Breast epithelium (tissue), 3 donors: ENCODE data around the gene CETN3.

Source experiments
- CTCF ChIP-seq, 3 donors: fragments of 450-650 bp; IDR thresholded peaks; one replicate each; pipeline ENCODE4 v1.5.1; 2016 to 2017; ENCODE audit warnings: antibody characterized with exemption in 3 of 3, mild to moderate bottlenecking in 3 of 3, moderate library complexity in 3 of 3
- POLR2A ChIP-seq: fragments of 450-650 bp; IDR thresholded peaks from one replicate; pipeline ENCODE4 v1.6.1; 2016; ENCODE audit warnings: antibody characterized with exemption, mild to moderate bottlenecking, moderate library complexity
- POLR2AphosphoS5 ChIP-seq, 3 donors: sonication (generic); formaldehyde crosslinking; IDR thresholded peaks; one replicate each; pipeline ENCODE4 v1.6.1; 2017; ENCODE audit warnings: antibody characterized with exemption in 3 of 3

GRCh38 chr5:90408571-90409317, 812 bp downstream of the CETN3 start:
- TF ChIP-seq CTCF (IDR thresholded peaks at IDR 0.05): no peak
- TF ChIP-seq POLR2A: no peak
- TF ChIP-seq POLR2AphosphoS5 (IDR thresholded peaks at IDR 0.05): no peak
